Endothelial cell of umbilical vein (primary cell): ENCODE measurements around the gene IBA57. TPM values are rescaled to one million over a fixed set of nuclear protein-coding genes. Genes with fewer than 3 reads are reported as not detected.

Experiments
- BruUV-seq: library from RNA; stranded (reverse); fragments of 400-500 nt; replicated peaks from 2 replicates; lab custom pipeline; 2021; lab: Mats Ljungman, UMichigan
- CTCF ChIA-PET: fragments of 300-600, 350-600 bp; sonication (Branson Sonifier 250); formaldehyde crosslinking; loops from one replicate; lab custom pipeline; 2021; ENCODE audit warnings: antibody characterized with exemption, inconsistent platforms; lab: Charles Lee
- POLR2A ChIA-PET: fragments of 300-600, 350-600 bp; sonication (Branson Sonifier 250); formaldehyde crosslinking; loops from one replicate; lab custom pipeline; 2021; ENCODE audit warnings: antibody characterized with exemption, inconsistent platforms; lab: Charles Lee
- DNase-seq: peaks from one replicate; pipeline ENCODE4 v3.0.0-alpha.2; 2011; ENCODE audit warnings: low read depth, low spot score
- FAIRE-seq: peaks from 2 replicates; lab custom pipeline; 2011; peaks lifted over from hg19 to GRCh38; lab: Jason Lieb, UNC
- H2AFZ ChIP-seq: 2 replicates; pipeline ENCODE4 v1.6.0; 2012; ENCODE audit warnings: low read depth, low read length, control low read depth, inconsistent platforms
- H3K27ac ChIP-seq: 2 replicates; pipeline ENCODE4 v1.5.1; 2011; ENCODE audit warnings: low read depth, mild to moderate bottlenecking, control low read depth, low read length, moderate library complexity; ENCODE audit not compliant: insufficient read depth
- H3K27me3 ChIP-seq, 2 experiments: 2 replicates each; pipeline versions ENCODE4 v1.6.0 to v1.6.1; 2011; ENCODE audit warnings: low read length in 2 of 2, mixed read lengths in 1 of 2; ENCODE audit not compliant: control insufficient read depth in 2 of 2, insufficient read depth in 2 of 2
- H3K36me3 ChIP-seq, 2 experiments: 2 replicates in 1 of 2; 3 replicates in 1 of 2; pipeline ENCODE4 v1.5.1; 2011; ENCODE audit warnings: low read length in 2 of 2, mild to moderate bottlenecking in 1 of 2, moderate library complexity in 1 of 2; ENCODE audit not compliant: control insufficient read depth in 2 of 2, insufficient read depth in 2 of 2; ENCODE audit errors: extremely low read depth in 1 of 2
- H3K4me1 ChIP-seq: 3 replicates; pipeline ENCODE4 v1.5.1; 2011; ENCODE audit warnings: mild to moderate bottlenecking, low read length; ENCODE audit not compliant: control insufficient read depth, insufficient read depth; ENCODE audit errors: extremely low read depth
- H3K4me2 ChIP-seq: 2 replicates; pipeline ENCODE4 v1.6.1; 2011; ENCODE audit warnings: low read length, control low read depth, mixed read lengths; ENCODE audit not compliant: insufficient read depth
- H3K4me3 ChIP-seq, 3 experiments: fragments of 200-600 bp in 1 of 3; sonication (generic), shearing (Covaris generic) in 1 of 3; replicated peaks in 1 of 3; 2 replicates each; pipeline ENCODE4 v1.5.1; 2011 to 2016; ENCODE audit warnings: control low read depth in 3 of 3, low read length in 3 of 3, mild to moderate bottlenecking in 2 of 3, inconsistent platforms in 1 of 3, low read depth in 1 of 3, moderate library complexity in 1 of 3; ENCODE audit not compliant: insufficient read depth in 1 of 3
- H3K79me2 ChIP-seq: 2 replicates; pipeline ENCODE4 v1.6.0; 2012; ENCODE audit warnings: low read length, inconsistent platforms; ENCODE audit not compliant: control insufficient read depth, insufficient read depth
- H3K9ac ChIP-seq: replicated peaks from 2 replicates; pipeline ENCODE3; 2011; ENCODE audit warnings: low read length, control low read depth; ENCODE audit not compliant: insufficient read depth; ENCODE audit errors: extremely low read depth
- H3K9me1 ChIP-seq: replicated peaks from 3 replicates; pipeline ENCODE4 v1.6.0; 2011; ENCODE audit warnings: mild to moderate bottlenecking, low read length; ENCODE audit not compliant: control insufficient read depth, insufficient read depth; ENCODE audit errors: extremely low read depth
- H3K9me3 ChIP-seq: replicated peaks from 2 replicates; pipeline ENCODE4 v1.5.1; 2012; ENCODE audit warnings: low read length, inconsistent platforms; ENCODE audit not compliant: control insufficient read depth, insufficient read depth
- H4K20me1 ChIP-seq: replicated peaks from 2 replicates; pipeline ENCODE3; 2011; ENCODE audit warnings: mild to moderate bottlenecking, low read length; ENCODE audit not compliant: control insufficient read depth, insufficient read depth; ENCODE audit errors: extremely low read depth
- CTCF ChIP-seq, 2 donors: IDR thresholded peaks; 1 replicate in 1 of 2; 2 replicates in 1 of 2; pipeline ENCODE4 v1.5.1; 2011; ENCODE audit warnings: low read length in 2 of 2, mild to moderate bottlenecking in 2 of 2, moderate library complexity in 2 of 2, control low read depth in 1 of 2, inconsistent platforms in 1 of 2, low read depth in 1 of 2; ENCODE audit not compliant: insufficient read depth in 1 of 2; ENCODE audit errors: extremely low read depth in 1 of 2
- EZH2 ChIP-seq: IDR thresholded peaks from 2 replicates; pipeline ENCODE4 v1.6.1; 2012; ENCODE audit warnings: borderline replicate concordance, low read depth, mild to moderate bottlenecking, moderate library complexity, low read length, inconsistent platforms; ENCODE audit not compliant: severe bottlenecking
- FOS ChIP-seq: IDR thresholded peaks from 2 replicates; pipeline ENCODE4 v1.6.1; 2011; ENCODE audit warnings: mild to moderate bottlenecking, low read length, moderate library complexity, borderline replicate concordance; ENCODE audit not compliant: insufficient read depth
- GATA2 ChIP-seq: IDR thresholded peaks from 2 replicates; pipeline ENCODE4 v1.7.0; 2011; ENCODE audit warnings: low read depth, mild to moderate bottlenecking, moderate library complexity, mixed read lengths, low read length; ENCODE audit not compliant: insufficient read length, insufficient read depth
- JUN ChIP-seq: IDR thresholded peaks from 2 replicates; pipeline ENCODE4 v1.6.1; 2011; ENCODE audit warnings: borderline replicate concordance, low read depth; ENCODE audit not compliant: insufficient read length, insufficient read depth
- MAX ChIP-seq: IDR thresholded peaks from 2 replicates; pipeline ENCODE4 v1.6.1; 2011; ENCODE audit not compliant: insufficient read depth, insufficient read length
- MYC ChIP-seq: IDR thresholded peaks from one replicate; pipeline ENCODE4 v1.6.1; 2011; ENCODE audit warnings: mild to moderate bottlenecking, low read depth, low read length
- POLR2A ChIP-seq: IDR thresholded peaks from 2 replicates; pipeline ENCODE4 v1.6.1; 2012; ENCODE audit warnings: low read depth, mild to moderate bottlenecking, control low read depth, low read length
- POLR2AphosphoS5 ChIP-seq: IDR thresholded peaks from 2 replicates; pipeline ENCODE4 v1.6.1; 2012; ENCODE audit warnings: low read depth, mild to moderate bottlenecking, control low read depth, low read length, moderate library complexity; ENCODE audit not compliant: insufficient read depth
- dilution Hi-C: fragments of 300-500 bp; cut with MboI; formaldehyde crosslinking; loops from one replicate; pipeline ENCODE4 v1.15.0; 2019; ENCODE audit warnings: low sequenced_read_pairs; ENCODE audit not compliant: extremely low pct_ligation_motif_present
- intact Hi-C: fragments of 100-400 bp; cut with micrococcal nuclease; formaldehyde crosslinking; loops from one replicate; pipeline ENCODE4 v1.10.0; 2022
- polyA plus RNA-seq, 4 experiments: library from polyadenylated mRNA; depleted of rRNA in 3 of 4; stranded (reverse) in 3 of 4; unstranded in 1 of 4; fragments of >200 nt; gene quantifications; 2 replicates each; pipeline versions ENCODE4 v1.2.1 to v1.2.3, GENCODE V29; 2011 to 2012; ENCODE audit warnings: missing spikeins in 1 of 4
- total RNA-seq: library from RNA; stranded (reverse); gene quantifications from 2 replicates; pipeline ENCODE4 v1.2.3, GENCODE V29; 2021

IBA57 gene
- total and polyA plus RNA-seq, 2 donors (not counting 3 experiments of a cell fraction or from before 2014, with no cell fraction given), result 3.4 to 7.7 TPM

- Histone ChIP-seq H3K79me2 (no peaks in the 10 kb centered on the region), H3K27ac (no peak overlapping the region), H4K20me1 (no peaks in the 10 kb centered on the region), H2AFZ (no peak overlapping the region), H3K9me1 (no peaks in the 10 kb centered on the region), H3K4me2 (no peak overlapping the region), H3K9me3 (no peaks in the 10 kb centered on the region), H3K36me3 (peaks cover 0 to 11% of the 10 kb centered on the region in 2 experiments), H3K9ac (no peak overlapping the region), H3K4me1 (no peaks in the 10 kb centered on the region), H3K4me3 (no peak overlapping the region), H3K27me3 (no peaks in the 10 kb centered on the region)
- TF ChIP-seq EZH2 (no peak), JUN (no peak), GATA2 (no peak), MYC (no peak), CTCF (IDR thresholded peaks at IDR 0.05; ENCODE audit: extremely low read depth in 1 of 2, insufficient read depth in 1 of 2, low read depth in 1 of 2, low read length in 2 of 2) (no peak), POLR2A (no peak), POLR2AphosphoS5 (no peak), FOS (no peak), MAX (no peak)
- DNase-seq (no peak), FAIRE-seq (no peak)
- BruUV-seq, result no TSS peak
- dilution Hi-C loops (no loop called here), intact Hi-C loops (no loop called here)
- ChIA-PET POLR2A (no interaction called here), CTCF (interaction anchor here (1.9 kb wide), 1 partner anchor 179 kb away, joined by 6 read pairs; no protein-coding TSS in a partner anchor)
Measured at GRCh38 chr1:228178737-228179684, 13.4 kb downstream of the IBA57 start.
